ENCODE measurements around the gene NFE2L1. TPM values are rescaled to one million over a fixed set of nuclear protein-coding genes. Genes with fewer than 3 reads are reported as not detected.
"Not testable (repeated sequence)": the region's sequence is repeated elsewhere in the genome, so short reads cannot be mapped to it uniquely, and the experiment has no call there.

The NFE2L1 gene
- total RNA-seq, 1 donor from 2014 or later, result 250 TPM

GRCh38 chr17:48027322-48027981 is 20.7 kb upstream of the NFE2L1 start:
- no peaks in the 10 kb centered on the region for H3K36me3 Mint-ChIP-seq (ENCODE audit: unreplicated experiment)
- TF ChIP-seq, protein P1, sequence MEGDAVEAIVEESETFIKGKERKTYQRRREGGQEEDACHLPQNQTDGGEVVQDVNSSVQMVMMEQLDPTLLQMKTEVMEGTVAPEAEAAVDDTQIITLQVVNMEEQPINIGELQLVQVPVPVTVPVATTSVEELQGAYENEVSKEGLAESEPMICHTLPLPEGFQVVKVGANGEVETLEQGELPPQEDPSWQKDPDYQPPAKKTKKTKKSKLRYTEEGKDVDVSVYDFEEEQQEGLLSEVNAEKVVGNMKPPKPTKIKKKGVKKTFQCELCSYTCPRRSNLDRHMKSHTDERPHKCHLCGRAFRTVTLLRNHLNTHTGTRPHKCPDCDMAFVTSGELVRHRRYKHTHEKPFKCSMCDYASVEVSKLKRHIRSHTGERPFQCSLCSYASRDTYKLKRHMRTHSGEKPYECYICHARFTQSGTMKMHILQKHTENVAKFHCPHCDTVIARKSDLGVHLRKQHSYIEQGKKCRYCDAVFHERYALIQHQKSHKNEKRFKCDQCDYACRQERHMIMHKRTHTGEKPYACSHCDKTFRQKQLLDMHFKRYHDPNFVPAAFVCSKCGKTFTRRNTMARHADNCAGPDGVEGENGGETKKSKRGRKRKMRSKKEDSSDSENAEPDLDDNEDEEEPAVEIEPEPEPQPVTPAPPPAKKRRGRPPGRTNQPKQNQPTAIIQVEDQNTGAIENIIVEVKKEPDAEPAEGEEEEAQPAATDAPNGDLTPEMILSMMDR (IDR thresholded peaks at IDR 0.05), result no peak
- H3K9me3 Mint-ChIP-seq (ENCODE audit: unreplicated experiment), result no peaks in the 10 kb centered on the region
- H3K4me1 Mint-ChIP-seq (ENCODE audit: unreplicated experiment), result peaks cover 56% of the 10 kb centered on the region
- H3K27me3 Mint-ChIP-seq (ENCODE audit: unreplicated experiment), result no peaks in the 10 kb centered on the region
- no peak for DNase-seq (ENCODE audit: extremely low spot score, unreplicated experiment)
- H3K27ac Mint-ChIP-seq (ENCODE audit: unreplicated experiment), result peak overlapping the region; percentile 93
- H3K4me3 Mint-ChIP-seq (ENCODE audit: unreplicated experiment), result no peak overlapping the region

GRCh38 chr17:48028736-48029135 is 19.4 kb upstream of the NFE2L1 start:
- DNase-seq (ENCODE audit: extremely low spot score, unreplicated experiment), result no peak
- Mint-ChIP-seq H3K9me3 (ENCODE audit: unreplicated experiment) (no peaks in the 10 kb centered on the region), H3K4me1 (ENCODE audit: unreplicated experiment) (peaks cover 46% of the 10 kb centered on the region), H3K27ac (ENCODE audit: unreplicated experiment) (no peak overlapping the region), H3K27me3 (ENCODE audit: unreplicated experiment) (no peaks in the 10 kb centered on the region), H3K4me3 (ENCODE audit: unreplicated experiment) (no peak overlapping the region), H3K36me3 (ENCODE audit: unreplicated experiment) (no peaks in the 10 kb centered on the region)
- TF ChIP-seq, protein P1 (IDR thresholded peaks at IDR 0.05), result no peak

- H3K4me3 Mint-ChIP-seq (ENCODE audit: unreplicated experiment), result no peak overlapping the region
- TF ChIP-seq, protein P1 (IDR thresholded peaks at IDR 0.05), result no peak
- H3K27ac Mint-ChIP-seq (ENCODE audit: unreplicated experiment), result peak overlapping the region; percentile 88
- no peaks in the 10 kb centered on the region for H3K36me3 Mint-ChIP-seq (ENCODE audit: unreplicated experiment)
- H3K27me3 Mint-ChIP-seq (ENCODE audit: unreplicated experiment), result no peaks in the 10 kb centered on the region
- peaks cover 34% of the 10 kb centered on the region for H3K4me1 Mint-ChIP-seq (ENCODE audit: unreplicated experiment)
- no peak for DNase-seq (ENCODE audit: extremely low spot score, unreplicated experiment)
- H3K9me3 Mint-ChIP-seq (ENCODE audit: unreplicated experiment), result no peaks in the 10 kb centered on the region
Observed at GRCh38 chr17:48030531-48030930, 17.6 kb upstream of the NFE2L1 start.

GRCh38 chr17:48031966-48032365 is 16.2 kb upstream of the NFE2L1 start:
- Mint-ChIP-seq H3K27ac (ENCODE audit: unreplicated experiment) (peak overlapping the region; percentile 88), H3K36me3 (ENCODE audit: unreplicated experiment) (no peaks in the 10 kb centered on the region), H3K27me3 (ENCODE audit: unreplicated experiment) (no peaks in the 10 kb centered on the region), H3K9me3 (ENCODE audit: unreplicated experiment) (no peaks in the 10 kb centered on the region), H3K4me3 (ENCODE audit: unreplicated experiment) (no peak overlapping the region), H3K4me1 (ENCODE audit: unreplicated experiment) (peaks cover 28% of the 10 kb centered on the region)
- TF ChIP-seq, protein P1 (IDR thresholded peaks at IDR 0.05), result no peak
- no peak for DNase-seq (ENCODE audit: extremely low spot score, unreplicated experiment)

DNA sequence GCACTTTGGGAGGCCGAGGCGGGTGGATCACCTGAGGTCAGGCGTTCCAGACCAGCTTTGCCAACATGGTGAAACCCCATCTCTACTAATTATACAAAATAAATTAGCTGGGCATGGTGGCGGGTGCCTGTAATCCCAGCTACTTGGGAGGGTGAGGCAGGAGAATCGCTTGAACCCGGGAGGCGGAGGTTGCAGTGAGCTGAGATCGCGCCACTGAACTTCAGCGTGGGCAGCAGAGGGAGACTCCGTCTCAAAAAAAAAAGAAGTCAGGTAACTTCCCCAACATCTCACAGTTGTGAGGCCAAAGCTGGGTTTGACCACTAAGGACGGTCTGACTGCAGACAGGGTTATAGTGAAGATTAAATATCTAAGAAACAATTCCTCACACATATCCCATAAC is 13.4 kb upstream of the NFE2L1 start:
- not testable (repeated sequence) for H3K27ac Mint-ChIP-seq (ENCODE audit: unreplicated experiment); H3K27me3 Mint-ChIP-seq (ENCODE audit: unreplicated experiment); H3K36me3 Mint-ChIP-seq (ENCODE audit: unreplicated experiment); H3K9me3 Mint-ChIP-seq (ENCODE audit: unreplicated experiment); H3K4me3 Mint-ChIP-seq (ENCODE audit: unreplicated experiment); DNase-seq (ENCODE audit: extremely low spot score, unreplicated experiment)
- peaks cover 36% of the 10 kb centered on the region for H3K4me1 Mint-ChIP-seq (ENCODE audit: unreplicated experiment)

All from osteocyte (in vitro differentiated cells).